ENCODE measurements around the gene DNAJC5. TPM values are rescaled to one million over a fixed set of nuclear protein-coding genes. Genes with fewer than 3 reads are reported as not detected.
A peak's percentile ranks its signal among the peaks of the same experiment; 100 is the strongest.
"Not testable (repeated sequence)": the region's sequence is repeated elsewhere in the genome, so short reads cannot be mapped to it uniquely, and the experiment has no call there.

Gene DNAJC5
- total and polyA plus RNA-seq, 8 donors: 20.1 to 31.5 (median 27.8) TPM

- H3K9me3 ChIP-seq: no peaks in the 10 kb centered on the region
- H3K4me3 ChIP-seq: peak overlapping the region in 3 of 4 donors; percentile 49 to 67 (median 67)
- ATAC-seq (no peak), FAIRE-seq (no peak), DNase-seq (peak in 5 of 6 donors; percentile 13 to 66 (median 35))
- no peak overlapping the region for H3K27ac ChIP-seq
- H3K4me1 ChIP-seq: peaks cover 0 to 7% (median 0%) of the 10 kb centered on the region in 3 donors
- TF ChIP-seq, protein P1, sequence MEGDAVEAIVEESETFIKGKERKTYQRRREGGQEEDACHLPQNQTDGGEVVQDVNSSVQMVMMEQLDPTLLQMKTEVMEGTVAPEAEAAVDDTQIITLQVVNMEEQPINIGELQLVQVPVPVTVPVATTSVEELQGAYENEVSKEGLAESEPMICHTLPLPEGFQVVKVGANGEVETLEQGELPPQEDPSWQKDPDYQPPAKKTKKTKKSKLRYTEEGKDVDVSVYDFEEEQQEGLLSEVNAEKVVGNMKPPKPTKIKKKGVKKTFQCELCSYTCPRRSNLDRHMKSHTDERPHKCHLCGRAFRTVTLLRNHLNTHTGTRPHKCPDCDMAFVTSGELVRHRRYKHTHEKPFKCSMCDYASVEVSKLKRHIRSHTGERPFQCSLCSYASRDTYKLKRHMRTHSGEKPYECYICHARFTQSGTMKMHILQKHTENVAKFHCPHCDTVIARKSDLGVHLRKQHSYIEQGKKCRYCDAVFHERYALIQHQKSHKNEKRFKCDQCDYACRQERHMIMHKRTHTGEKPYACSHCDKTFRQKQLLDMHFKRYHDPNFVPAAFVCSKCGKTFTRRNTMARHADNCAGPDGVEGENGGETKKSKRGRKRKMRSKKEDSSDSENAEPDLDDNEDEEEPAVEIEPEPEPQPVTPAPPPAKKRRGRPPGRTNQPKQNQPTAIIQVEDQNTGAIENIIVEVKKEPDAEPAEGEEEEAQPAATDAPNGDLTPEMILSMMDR (IDR thresholded peaks at IDR 0.05): no peak
- intact Hi-C loops (cut with DNase I): loop anchor here in 1 of 3 donors (10.0 kb wide), 1 partner anchor 424 kb away; the partner anchor contains the start of gene SRMS
- no peaks in the 10 kb centered on the region for H3K27me3 ChIP-seq
- WGBS, 2 donors: 79 to 83% methylated on average over 14 of the region's 14 CpGs
- H3K36me3 ChIP-seq: peaks cover 0 to 10% (median 3%) of the 10 kb centered on the region in 3 donors
Observed at GRCh38 chr20:63968136-63968927, 73.4 kb downstream of the DNAJC5 start.

DNA sequence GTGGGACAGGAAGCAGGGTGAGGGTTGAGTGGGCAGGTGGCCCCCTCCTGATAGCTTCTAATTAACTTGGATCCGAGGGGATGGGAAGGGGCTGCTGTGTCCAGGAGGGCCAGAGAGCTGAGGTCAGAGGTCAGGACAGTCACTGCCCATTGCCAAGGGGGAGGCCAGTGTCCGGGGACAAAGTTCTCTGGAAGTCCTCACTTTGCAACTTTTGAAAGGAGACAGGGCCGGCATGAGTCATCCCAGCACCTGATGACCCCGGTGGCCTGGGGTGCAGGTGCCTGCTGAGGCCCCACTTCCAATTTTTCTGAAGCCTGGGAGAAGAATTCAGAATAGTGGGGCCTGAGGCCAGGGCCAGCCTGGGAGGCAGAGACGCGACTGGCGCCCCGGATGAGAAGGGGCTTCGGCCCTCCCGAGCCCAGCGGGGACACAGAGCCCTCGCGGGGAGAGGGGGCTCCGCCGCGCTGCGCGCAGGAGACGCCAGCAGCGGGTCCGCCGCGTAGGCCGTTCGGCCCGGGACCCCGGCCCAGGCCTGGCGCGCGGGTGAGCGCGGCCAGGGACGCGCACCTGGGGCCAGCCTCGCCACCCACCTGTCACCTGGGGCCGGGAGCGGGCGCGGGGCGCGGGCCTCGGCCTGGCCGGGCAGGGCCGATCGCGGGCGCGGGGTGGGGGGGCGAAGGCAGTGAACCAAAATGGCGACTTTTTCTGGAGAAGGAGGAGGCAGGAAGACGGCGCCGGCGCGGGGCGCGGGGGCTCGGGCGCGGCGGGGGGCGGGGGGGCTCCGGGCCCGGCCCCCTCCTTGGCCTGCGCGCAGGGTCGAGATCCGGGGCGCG, 74.2 kb downstream of the DNAJC5 start:
- Histone ChIP-seq H3K36me3 (peaks cover 0 to 2% (median 0%) of the 10 kb centered on the region in 3 donors), H3K9me3 (no peaks in the 10 kb centered on the region), H3K4me3 (peak overlapping the region; percentile 18 to 67 (median 58)), H3K27ac (peak overlapping the region in 2 of 4 donors; percentile 16 to 42), H3K4me1 (peaks cover 0 to 9% (median 0%) of the 10 kb centered on the region in 3 donors), H3K27me3 (no peaks in the 10 kb centered on the region)
- FAIRE-seq (no peak), ATAC-seq (peak in 1 of 4 donors; percentile 13), DNase-seq (peak; percentile 22 to 81 (median 60))
- intact Hi-C loops (cut with DNase I): loop anchor here in 1 of 3 donors (10.0 kb wide), 1 partner anchor 424 kb away; the partner anchor contains the start of gene SRMS
- 1 to 2% methylated on average over 43 to 70 of the region's 70 CpGs for WGBS, 2 donors
- TF ChIP-seq, protein P1 (IDR thresholded peaks at IDR 0.05): no peak

DNA sequence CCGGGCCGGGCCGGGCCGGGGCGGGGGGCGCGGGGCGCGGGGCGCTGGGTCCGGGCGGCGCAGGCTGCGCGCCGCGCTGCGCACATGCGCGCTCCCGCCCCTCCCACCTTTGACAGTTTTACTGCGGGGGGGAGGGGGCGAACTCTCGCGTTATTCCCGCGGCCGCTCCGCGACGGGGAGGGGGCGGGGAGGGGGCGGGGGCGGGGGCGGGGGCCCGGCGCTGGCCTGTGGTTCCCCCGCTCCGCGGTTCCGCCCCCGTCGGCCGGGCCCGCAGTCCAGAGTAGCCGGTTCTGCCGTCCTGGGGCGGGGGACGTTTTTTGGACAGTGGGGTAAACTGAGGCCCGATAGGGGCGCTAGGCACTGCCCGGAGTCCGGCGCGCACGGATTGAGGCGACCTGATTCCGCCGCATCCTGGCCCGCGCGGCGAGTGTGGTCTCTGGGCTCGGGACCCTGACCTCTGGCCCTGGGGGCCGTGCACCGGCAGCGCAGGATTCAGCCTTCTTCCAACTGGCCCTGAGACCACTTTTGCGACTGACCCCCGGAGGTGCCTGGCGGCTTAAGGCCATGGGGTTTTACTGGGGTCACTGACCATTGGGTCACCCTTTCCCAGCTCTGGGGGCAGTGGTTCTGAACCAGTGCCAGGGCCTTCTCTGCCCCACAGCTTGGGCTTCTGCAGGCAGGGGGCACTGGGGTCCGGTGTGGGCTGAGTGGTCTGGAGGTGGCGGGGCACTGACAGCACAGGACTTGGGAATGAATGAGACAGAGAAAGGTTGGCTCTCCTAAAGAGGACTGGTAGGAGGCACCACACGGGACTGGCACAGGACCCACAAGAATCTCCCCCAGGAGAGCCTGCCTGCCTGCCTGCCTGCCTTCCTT, 75.2 kb downstream of the DNAJC5 start, which contains the start of gene ZNF512B:
ZNF512B (minus strand) TSS at position 93 of the 876 bp plus-strand sequence. CDS start 1,980 bp downstream, outside the sequence.
- Histone ChIP-seq H3K27ac (peak within 1 kb of the TSS in 2 of 4 donors; percentile 16 to 42), H3K9me3 (no peaks in the 10 kb centered on the region), H3K4me3 (peak within 1 kb of the TSS; percentile 44 to 67 (median 58)), H3K27me3 (no peaks in the 10 kb centered on the region), H3K4me1 (peaks cover 0 to 9% (median 0%) of the 10 kb centered on the region in 3 donors), H3K36me3 (no peaks in the 10 kb centered on the region)
- FAIRE-seq (no peak), ATAC-seq (peak; percentile 62 to 76 (median 64)), DNase-seq (peak; percentile 69 to 86 (median 80))
- TF ChIP-seq, protein P1 (IDR thresholded peaks at IDR 0.05): no peak
- 3 to 4% methylated on average over 41 to 62 of the region's 73 CpGs for WGBS, 2 donors
- intact Hi-C loops (cut with DNase I): loop anchor here in 1 of 3 donors (5.0 to 10.0 kb wide), 2 partner anchors 188 to 425 kb away; partner anchors contain the start of gene SRMS

DNA sequence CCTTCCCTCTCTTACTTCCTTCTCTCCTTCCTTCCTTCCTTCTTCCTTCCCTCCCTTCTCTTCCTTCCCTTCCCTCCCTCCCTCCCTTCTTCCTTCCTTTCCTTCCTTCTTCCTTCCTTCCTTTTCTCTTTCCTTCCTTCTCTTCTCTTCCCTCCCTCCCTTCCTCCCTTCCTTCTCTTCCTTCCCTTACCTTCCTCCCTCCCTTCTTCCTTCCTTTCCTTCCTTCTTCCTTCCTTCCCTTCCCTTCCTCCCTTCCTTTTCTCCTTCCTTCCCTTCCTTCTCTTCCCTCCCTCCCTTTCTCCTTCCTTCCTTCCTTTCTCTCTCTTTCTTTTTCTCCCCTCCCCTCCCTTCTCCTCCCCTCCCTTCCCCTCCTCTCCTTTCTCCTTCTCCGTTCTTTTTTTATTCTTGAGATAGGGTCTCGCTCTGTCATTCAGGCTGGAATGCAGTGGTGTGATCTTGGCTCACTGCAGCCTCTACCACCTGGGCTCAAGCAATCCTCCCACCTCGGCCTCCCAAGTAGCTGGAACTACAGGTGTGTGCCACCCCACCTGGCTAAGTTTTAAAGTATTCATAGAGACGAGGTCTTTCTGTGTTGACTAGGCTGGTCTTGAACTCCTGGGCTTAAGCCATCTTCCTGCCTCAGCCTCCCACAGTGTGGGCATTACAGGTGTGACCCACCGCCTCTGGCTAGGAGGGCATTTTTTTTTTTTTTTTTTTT, 75.9 kb downstream of the DNAJC5 start:
- Histone ChIP-seq H3K27me3 (no peaks in the 10 kb centered on the region), H3K4me3 (no peak overlapping the region), H3K9me3 (no peaks in the 10 kb centered on the region), H3K27ac (no peak overlapping the region), H3K36me3 (no peaks in the 10 kb centered on the region), H3K4me1 (peaks cover 0 to 9% (median 0%) of the 10 kb centered on the region in 3 donors)
- no peak for FAIRE-seq
- intact Hi-C loops (cut with DNase I): loop anchor here in 1 of 3 donors (5.0 kb wide), 1 partner anchor 189 kb away; no protein-coding TSS in a partner anchor
- TF ChIP-seq, protein P1 (IDR thresholded peaks at IDR 0.05): no peak
- WGBS, 2 donors: 85 to 90% methylated on average over 5 of the region's 5 CpGs
- no peak for ATAC-seq
- peak in 2 of 6 donors; percentile 7 to 8 for DNase-seq

- H3K36me3 ChIP-seq, FAIRE-seq, ATAC-seq, H3K4me3 ChIP-seq, H3K27me3 ChIP-seq, H3K27ac ChIP-seq, H3K9me3 ChIP-seq, H3K4me1 ChIP-seq: not testable (repeated sequence)
- 82 to 84% methylated on average over 10 of the region's 10 CpGs for WGBS, 2 donors
- intact Hi-C loops (cut with DNase I): loop anchor here in 1 of 3 donors (5.0 kb wide), 1 partner anchor 190 kb away; no protein-coding TSS in a partner anchor
- DNase-seq: peak in 1 of 6 donors; percentile 11
Observed at GRCh38 chr20:63971960-63972311, 77.0 kb downstream of the DNAJC5 start.
